Measurements from ENCODE around the gene BBX.
"Not testable (repeated sequence)": the region's sequence is repeated elsewhere in the genome, so short reads cannot be mapped to it uniquely, and the experiment has no call there.

The BBX gene

DNA sequence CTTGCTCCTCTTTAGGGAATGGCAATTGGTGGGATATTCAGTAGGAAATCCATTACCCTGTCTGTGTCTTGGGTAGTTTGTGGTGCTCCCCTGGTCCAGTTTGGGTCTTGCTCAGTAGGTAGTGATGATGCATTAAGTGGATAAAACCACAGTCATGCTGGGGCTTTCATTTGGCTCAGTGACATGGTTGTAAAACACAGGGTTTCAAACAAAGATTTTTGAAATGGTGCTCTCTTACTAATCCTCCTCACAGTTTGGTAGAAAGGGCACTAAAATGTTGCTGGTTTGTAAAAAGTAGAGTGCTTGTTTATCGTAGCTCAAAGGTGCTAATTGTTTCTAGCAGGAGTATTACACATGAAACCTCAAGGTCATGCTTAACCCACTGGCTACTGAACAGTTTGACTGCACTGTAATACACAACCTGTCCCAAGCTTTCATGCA lies 22.9 kb downstream of the BBX start:
- no peak for DNase-seq

DNA sequence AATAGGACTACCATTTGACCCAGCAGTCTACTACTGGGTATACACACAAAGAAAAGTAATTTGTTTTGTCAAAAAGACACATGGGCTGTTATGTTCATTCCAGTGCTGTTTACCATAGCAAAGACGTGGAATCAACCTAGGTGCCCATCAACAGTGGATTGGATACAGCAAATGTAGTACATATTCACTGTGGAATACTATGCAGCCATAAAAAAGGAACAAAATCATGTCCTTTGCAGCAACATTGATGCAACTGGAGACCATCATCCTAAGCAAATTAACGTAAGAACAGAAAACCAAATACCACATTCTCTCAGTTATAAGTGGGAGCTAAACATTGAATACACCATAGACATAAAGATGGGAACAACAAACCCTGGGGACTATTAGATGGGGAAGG lies 25.8 kb downstream of the BBX start:
- DNase-seq, result no peak

DNA sequence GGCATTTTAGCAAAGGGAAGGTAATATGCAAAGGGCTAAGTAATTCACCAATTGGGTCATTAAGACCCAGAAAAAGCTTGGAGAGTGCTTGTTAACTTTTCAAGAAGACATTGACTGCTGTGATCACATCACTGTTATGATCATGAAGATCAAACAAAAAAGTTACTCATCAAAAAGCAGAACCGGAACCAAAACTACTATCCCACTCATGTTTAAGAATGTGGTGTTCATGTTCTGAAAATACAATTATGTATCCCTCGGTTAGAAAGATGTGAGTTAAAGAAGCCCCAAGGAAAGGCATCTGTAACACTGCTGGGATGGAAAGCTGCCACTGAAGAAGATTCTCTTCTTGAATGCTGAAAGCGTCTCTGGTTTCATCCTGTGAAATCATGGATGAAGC lies 32.6 kb downstream of the BBX start:
- DNase-seq, result no peak

DNA sequence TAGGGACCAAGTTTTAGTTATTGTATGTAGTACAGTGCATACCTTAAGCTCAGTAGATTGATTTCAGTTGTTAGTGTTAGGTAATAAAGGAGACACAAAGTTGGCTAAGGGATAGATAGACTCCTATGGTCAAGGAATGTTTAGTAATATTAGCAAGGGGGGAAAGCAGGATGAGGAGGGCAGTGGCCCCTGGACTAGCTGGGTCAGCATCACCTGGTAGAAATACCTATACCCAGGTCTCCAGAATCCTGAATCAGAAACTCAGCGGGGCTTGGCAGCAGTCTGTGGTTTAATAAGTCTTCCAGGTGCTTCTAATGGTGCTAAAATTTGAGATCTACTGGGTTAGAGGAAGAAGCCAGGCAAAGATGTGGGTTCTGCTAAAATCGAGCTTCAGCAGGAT lies 35.0 kb downstream of the BBX start:
- no peak for DNase-seq

DNA sequence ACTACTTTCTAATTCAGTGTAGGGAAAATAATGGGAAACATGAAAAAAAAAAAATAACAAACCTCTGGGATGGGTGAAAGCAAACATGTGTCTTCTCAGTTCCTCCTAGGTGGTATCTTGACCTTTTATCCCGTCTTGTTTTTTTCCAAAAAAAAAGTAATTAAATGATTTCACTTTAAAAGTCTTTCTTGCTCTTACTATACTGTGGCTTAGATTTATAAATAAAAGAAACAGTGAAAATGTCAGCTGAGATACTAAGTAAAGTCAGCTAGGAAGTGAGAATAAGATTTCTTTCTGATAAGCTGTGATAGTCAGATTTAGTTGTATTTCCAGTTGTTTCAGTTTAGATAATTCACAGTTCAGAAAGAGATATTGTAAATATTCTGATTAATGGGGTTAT lies 37.4 kb downstream of the BBX start:
- no peak for DNase-seq

DNA sequence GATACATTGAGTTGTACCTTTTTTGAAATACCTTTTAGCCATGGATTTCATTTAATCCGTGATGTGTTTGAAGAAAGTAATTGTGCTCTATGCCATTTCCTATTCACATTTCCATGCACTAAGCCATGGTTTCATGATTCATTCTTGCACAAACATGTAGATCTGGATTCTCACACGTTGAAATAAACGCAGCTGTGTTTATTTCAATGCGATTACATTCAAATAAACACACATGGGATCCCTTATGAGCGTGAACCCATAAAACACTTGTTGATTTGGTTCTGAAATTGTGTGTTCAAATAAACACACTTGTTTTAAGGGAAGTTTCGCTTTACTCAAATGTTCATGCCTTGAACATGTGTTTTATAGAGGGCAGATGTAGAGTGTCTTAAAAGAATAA lies 39.2 kb downstream of the BBX start:
- DNase-seq, result no peak

DNA sequence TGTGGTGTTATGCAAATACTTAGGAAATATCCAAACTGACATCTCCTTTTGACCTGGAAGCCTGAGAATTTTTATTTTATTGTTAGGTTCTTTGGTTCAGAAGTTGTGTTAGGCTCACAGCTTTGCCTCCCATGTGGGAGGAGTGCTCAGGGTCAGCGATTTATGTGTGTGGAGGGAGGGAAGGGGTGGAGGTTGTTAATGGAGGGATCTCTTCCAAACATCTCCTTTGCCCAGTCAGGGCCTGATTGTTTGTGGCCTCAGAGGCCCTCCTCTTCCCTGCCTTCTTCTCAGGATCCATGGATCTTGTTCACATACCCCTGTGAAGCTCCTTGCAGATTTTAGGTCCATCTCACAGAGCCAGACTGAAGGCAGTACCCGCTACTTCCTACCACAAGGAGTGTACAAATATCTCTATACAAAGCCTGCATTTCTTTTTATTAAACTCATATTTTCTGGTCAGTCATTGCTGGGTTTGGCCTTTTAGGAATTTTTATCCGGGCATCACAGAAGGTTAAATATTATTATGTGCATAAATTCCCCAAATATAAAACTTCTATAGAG lies 40.3 kb downstream of the BBX start:
- DNase-seq, result no peak

DNA sequence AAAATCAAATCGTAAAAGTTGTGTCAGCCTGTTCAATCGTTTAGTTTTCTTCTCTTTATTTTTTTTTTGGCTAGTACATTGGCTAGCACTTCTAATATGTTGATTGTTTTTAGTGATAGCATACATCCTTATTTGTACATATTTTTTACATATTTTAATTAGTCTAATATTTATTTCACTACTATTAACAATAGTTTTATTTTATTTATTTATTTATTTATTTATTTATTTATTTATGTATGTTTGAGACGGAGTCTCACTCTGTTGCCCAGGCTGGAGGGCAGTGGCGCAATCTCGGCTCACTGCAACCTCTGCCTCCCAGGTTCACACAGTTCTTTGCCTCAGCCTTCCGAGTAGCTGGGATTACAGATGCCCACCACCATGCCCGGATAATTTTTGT lies 42.5 kb downstream of the BBX start:
- DNase-seq, result not testable (repeated sequence)

DNA sequence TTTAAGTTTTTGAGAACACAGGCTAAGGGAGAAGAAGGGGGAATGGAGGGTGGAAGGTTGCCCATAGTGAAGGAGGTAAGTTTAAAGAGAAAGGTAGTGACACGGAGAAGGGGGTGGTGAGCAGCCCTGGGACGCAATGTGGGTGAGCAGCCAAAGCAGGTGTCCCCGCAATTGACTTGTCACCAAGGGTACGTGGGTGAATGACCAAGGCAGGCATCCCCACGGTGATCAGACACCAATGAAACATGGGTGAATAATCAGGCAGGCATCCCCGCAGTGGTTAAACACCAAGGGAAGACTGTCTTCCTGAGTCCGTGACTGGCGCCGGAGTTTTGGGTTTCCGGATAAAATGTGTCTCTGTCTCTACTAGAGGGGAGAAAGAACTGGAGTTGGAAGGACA lies 48.3 kb downstream of the BBX start:
- DNase-seq, result not testable (repeated sequence)

DNA sequence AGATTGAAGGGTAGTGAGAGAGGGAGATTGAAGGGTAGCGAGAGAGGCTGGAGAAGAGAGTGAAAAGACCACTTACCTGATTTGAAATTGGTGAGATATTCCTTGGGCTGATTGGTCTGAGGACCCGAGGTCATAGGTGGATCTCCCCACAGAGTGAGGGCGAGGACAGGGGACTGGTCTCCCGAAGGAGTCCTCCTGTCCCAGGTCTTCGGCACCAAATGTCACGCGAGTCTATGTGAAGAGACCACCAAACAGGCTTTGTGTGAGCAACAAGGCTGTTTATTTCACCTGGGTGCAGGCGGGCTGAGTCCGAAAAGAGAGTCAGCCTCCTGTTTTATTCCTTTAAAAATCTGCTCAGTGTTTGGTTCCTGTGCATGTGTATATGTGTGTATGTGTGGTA lies 48.7 kb downstream of the BBX start:
- DNase-seq, result not testable (repeated sequence)

DNA sequence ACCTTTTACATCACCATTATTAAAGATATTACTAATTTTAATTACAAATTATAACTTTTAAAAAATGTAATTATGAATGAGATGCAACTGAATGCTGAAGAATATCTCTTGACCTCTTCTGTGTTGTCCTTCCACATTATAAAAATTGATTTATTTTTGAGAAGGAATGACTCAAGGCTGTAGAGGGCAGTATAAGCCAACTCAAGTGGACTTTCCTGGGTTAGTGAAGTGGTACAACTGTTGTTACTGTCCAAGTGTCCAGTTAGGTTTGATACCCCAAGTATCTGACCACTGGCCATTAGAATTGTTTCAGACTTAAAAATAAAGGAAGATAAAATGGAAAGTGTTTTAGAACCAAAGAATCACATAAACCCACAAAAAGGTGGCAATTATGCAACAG lies 51.9 kb downstream of the BBX start:
- DNase-seq, result no peak

DNA sequence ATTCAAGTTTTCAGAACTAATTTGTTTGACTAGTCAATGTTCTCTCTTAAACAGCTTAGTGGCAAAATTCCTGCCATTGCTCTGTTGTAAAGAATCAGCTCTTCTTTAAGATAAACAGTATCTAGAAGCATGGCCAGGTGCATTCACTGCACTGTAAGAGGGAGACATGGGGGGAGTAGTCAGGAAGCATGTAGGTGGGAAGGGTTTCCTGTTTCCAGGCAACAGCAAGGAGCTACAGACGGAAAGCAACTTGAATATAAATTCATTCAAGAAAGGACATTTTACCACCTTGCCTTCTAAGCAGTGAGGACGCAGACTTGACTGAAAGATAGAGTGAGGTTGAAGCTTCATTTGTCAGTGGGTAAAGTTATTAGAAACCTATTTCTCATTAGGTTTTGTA lies 55.3 kb downstream of the BBX start:
- DNase-seq, result no peak

DNA sequence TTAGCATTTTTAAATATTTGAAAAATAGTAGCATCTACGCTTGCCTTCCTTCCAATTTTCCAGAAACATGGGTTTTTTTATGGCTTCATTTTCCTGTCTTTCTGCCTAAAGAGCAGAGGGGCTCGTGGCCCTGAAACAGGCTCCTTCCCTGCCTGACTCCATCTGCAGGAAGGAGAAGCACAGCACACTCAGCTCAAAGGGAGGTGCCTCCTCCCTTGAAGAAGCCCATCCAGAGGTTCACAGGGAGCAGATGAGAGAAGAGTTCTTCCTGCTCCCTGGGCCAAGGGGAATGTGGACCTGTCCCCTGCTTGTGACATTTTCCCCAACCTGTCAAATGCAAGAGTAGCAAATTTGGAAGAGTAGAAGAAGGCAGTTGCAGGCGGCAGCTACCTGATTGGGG lies 55.8 kb downstream of the BBX start:
- DNase-seq, result no peak

DNA sequence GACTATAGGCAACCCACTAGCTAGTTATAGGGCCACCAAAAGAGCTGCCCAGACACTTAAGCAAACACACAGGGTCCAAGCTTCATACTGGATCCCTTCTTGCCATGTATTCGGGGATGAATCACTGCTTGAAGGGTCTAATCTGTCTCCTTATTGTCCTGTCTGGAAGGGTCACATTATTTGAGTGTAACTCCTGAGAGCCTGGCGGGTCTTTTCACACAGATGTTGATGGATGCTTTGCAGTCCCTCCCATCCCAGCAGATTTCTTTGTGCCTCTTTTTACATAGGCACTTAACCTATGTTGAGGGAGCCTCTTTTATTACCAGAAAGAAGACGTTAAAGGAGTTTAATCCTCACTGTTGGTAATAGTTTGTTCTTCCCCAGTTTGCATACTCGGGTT lies 56.6 kb downstream of the BBX start:
- no peak for DNase-seq

DNA sequence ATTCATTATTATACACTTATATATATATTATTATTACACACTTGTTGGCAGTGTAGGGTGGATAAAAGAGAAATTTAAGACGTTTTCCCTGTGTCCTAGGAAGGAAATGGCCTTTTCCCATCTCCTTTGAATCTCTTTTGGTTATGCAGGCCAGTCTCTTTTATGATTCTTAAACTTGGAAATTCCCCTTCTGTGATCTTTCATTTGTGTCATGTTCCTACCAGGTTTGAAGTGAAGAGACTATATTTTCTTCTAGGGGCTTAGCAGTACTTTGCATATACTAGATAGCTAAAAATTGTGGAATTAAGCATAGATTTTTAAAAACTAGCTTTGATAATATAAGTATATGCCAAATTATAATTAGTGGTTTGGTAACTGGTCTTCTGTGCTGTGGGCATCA lies 58.5 kb downstream of the BBX start:
- DNase-seq, result no peak

DNA sequence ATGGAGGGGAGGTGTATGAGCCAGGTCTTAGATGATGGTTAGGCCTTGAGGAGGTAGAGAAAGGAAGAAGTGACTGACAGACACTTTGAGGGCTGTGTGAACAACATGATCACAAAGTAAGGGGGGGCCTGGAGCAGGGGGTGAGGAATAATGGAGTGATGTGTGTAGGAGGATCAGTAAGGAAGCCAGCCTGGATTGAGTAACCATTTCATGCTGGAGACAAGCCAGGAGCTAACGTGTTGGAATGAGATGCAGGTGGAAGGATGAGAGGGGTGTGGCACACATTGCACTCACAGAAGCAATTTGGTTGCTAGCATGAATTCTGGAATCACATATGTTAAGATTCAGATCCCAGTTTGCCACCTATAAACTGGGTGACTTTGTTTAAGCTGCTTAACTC lies 65.5 kb downstream of the BBX start:
- DNase-seq, result no peak

DNA sequence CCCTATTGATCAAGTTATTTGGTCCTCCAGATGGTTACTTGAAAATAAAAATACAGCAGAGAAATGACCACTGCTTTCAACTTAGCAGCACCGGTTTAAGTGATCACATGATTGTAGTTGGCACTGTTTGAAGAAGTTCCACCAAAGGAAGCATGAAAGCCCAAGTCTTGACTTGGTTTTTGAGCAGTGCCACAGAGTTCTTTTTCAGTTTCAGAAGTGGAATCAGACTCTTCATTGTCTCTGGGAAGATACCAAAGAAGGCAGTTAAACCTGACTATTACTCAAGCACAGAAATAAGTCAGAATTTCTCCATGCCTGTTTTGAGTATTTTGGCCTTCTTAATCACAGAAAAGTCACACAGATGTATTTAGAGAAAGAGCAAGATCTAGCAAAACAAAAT lies 66.7 kb downstream of the BBX start:
- DNase-seq, result no peak

DNA sequence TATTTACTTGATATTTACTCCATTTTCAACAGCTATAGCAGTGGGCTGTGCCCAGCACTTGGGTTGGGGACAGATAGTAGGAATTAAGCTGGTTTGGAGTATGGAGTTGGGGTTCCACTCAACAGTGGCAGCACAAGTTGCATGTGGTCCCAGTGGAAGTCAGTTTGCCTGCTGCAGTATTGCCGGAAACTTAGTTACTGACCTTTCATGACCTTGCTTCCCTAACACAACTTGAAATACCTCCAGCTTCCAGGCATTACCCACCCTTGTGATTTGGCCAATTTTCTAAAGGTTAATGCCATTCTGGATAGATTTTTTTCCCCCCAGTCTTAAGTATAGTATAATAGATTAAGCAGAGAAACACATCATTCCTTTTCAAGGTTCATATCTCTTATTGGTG lies 68.0 kb downstream of the BBX start:
- no peak for DNase-seq

DNA sequence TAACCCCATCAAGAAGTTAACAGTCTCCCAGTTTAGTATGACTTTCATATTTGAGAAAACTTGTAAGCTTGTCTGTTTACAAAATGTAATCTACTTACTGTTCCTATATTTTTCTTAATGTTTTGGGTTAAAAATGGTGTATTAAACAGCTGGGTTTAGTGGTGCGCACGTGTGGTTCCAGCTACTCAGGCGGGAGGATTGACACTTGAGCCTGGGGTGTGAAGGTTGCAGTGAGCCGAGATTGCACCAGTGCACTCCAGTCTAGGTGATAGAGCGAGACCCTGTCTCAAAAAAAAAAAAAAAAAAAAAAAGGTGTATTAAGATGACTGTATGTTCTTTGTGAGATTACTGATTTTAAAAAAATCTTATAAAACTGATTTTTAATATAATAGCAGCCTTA lies 69.3 kb downstream of the BBX start:
- DNase-seq, result no peak

DNA sequence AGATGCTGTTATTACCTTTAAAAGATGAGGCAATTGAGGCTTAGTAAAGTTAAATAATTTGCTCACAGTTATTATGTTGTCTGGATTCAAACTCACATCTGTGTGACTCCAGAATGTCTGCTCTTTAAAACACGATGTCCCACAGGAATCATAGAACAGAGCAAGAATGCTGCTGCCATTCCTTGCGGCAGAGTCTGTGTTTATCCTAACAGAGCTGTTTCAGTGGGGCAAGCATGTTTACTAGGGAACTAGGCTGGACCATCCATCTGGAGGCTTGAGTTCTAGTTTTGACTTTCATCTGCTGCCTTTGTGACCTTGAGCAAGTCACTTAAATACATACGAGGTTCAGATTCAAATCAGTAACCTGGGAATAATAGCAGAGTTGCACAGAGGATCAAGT lies 72.1 kb downstream of the BBX start:
- no peak for DNase-seq

DNA sequence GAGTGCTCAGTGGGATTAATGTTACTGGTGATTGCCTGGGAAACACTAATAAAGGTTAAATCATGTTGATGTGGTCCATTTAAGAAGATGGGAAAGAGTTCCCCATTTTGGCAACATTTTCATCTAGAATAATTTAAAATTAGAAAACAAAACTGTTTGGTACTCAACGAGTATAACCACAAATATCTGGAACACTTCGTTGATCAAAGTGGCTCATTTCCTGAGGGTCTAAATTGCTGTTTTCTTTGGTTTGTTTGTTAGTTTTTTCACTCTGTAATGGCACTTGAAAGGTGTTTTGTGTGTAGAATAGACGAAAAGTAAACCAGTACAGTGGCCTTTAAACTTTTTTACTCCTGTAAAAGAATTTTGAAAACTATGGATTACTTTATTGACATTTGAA lies 73.9 kb downstream of the BBX start:
- no peak for DNase-seq

DNA sequence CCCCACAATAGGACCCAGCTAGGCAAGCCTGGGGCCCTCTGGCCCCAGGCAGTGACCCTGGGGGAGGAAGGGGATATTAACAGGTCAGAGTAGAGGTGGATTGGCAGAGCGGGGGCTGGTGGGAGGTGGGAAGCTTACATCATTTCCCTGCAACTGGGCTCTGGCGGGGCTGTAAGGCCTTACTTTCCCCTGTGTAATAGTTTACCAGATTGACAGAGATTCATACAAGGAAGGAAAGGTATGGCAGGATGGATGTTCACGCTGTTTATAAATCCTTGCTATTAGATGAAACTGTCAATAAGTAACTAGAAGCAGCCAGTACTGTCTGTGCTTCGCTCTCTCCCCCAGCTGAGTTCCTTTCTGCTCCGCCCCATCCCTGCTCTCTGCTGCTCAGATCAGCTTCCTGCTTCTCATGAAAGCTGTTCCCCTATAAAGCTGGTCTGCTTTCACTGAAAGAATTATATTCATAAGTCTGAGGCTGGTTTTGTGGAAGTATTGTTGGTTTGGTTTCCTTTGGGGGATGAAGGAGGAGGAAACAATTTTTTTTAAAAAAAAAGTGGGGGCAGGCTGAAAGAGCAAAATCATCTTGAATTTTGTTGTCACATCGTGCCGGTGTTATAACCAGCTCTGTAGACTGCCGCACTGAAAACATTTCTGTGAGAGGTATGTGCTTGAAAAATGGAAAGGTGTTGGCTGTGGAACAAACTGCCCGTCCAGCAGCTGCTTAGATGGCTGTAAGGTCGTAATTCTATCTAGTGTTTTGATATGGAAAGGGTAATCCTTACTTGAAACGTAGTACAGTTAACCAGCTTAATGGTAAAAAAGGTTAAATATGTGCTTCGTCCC lies 76.4 kb downstream of the BBX start:
- DNase-seq, result peak; percentile 38

DNA sequence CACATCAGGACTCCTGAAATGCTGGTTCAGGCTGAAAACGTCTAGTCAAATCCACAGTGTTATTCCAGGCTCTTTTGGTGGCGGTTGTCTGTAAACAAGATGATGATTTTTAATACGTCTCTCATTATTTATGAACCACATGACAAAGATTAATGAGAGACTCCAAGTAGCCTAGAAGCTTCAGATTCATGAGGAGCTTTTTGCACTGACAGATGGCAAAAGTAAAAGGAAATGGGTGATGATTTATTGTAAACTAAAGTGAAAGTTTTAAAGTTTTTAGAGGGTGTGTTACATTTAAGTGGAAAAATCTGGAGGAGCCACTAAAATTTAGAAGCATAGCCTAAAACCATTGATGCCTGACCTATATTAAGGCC lies 77.0 kb downstream of the BBX start:
- no peak for DNase-seq

DNA sequence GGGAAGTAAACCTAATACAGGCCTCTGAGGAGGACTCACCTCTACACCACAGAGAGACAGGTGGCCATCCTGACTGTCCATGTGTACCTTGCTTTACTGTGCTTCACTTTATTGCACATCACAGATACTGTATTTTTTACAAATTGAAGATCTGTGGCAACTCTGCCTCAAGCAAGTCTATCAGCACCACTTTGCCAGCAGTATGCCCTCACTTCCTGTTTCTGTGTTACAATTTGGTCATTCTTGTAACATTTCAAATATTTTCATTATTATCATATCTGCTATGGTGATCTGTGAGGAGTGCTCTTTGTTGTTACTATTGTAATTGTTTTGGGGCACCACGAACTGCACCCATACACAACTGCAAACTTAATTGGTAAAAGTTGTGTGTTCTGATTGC lies 78.0 kb downstream of the BBX start:
- no peak for DNase-seq
